ENCODE measurements around the gene SEMA6A. TPM values are rescaled to one million over a fixed set of nuclear protein-coding genes. Genes with fewer than 3 reads are reported as not detected.

The SEMA6A gene
- total RNA-seq, 1 donor from 2014 or later = 2.6 TPM

DNA sequence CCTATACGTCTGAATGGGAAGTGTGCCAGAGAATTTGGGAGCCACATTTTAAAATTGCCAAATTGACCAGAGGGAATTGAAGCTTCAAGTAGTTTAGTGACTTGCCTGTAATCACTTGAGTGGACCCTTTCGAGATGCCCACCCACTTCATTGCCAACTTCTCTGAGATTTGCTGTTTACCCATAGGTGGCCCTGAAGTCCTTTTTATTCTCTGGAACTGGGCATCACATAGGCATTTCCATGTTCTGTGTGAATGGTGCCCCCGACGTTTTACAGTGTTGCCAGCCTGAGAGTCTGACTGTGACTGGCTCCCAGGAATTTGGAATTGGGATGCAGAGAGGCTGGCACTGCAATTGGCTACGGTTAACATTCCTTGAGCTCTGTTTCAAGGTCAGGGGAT is 158.6 kb downstream of the SEMA6A start:
- no peaks in the 10 kb centered on the region for H3K36me3 Mint-ChIP-seq (ENCODE audit: unreplicated experiment)

DNA sequence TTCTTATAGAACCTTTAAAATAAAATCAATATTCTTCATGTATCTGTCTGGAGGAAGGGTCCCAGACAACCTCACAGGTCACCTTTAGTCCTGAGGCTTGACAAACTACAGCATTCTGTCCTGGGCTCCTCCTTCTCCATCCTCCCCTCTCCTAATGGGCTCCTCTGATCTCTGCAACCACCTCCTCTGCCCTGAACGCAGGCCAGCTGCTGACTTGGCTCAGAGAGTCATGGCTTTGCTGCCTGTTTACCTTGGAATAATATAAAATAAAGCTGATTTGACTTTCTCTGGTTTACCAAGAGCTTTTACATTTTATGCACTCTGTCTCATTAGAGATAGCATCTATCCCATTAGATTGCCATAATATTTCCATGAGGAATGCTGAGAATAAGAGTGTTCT is 159.4 kb downstream of the SEMA6A start:
- no peak for DNase-seq (ENCODE audit: extremely low spot score, unreplicated experiment)
- H3K27ac Mint-ChIP-seq (ENCODE audit: unreplicated experiment) = no peak overlapping the region
- no peaks in the 10 kb centered on the region for H3K27me3 Mint-ChIP-seq (ENCODE audit: unreplicated experiment)
- peaks cover 4% of the 10 kb centered on the region for H3K4me1 Mint-ChIP-seq (ENCODE audit: unreplicated experiment)
- no peaks in the 10 kb centered on the region for H3K9me3 Mint-ChIP-seq (ENCODE audit: unreplicated experiment)
- no peaks in the 10 kb centered on the region for H3K36me3 Mint-ChIP-seq (ENCODE audit: unreplicated experiment)
- no peak overlapping the region for H3K4me3 Mint-ChIP-seq (ENCODE audit: unreplicated experiment)
- TF ChIP-seq, protein P1, sequence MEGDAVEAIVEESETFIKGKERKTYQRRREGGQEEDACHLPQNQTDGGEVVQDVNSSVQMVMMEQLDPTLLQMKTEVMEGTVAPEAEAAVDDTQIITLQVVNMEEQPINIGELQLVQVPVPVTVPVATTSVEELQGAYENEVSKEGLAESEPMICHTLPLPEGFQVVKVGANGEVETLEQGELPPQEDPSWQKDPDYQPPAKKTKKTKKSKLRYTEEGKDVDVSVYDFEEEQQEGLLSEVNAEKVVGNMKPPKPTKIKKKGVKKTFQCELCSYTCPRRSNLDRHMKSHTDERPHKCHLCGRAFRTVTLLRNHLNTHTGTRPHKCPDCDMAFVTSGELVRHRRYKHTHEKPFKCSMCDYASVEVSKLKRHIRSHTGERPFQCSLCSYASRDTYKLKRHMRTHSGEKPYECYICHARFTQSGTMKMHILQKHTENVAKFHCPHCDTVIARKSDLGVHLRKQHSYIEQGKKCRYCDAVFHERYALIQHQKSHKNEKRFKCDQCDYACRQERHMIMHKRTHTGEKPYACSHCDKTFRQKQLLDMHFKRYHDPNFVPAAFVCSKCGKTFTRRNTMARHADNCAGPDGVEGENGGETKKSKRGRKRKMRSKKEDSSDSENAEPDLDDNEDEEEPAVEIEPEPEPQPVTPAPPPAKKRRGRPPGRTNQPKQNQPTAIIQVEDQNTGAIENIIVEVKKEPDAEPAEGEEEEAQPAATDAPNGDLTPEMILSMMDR (IDR thresholded peaks at IDR 0.05) = no peak

More for the DNA sequence above, 158.6 kb downstream of the SEMA6A start:
- Mint-ChIP-seq H3K27ac (ENCODE audit: unreplicated experiment) (no peak overlapping the region), H3K4me1 (ENCODE audit: unreplicated experiment) (peaks cover 4% of the 10 kb centered on the region), H3K27me3 (ENCODE audit: unreplicated experiment) (no peaks in the 10 kb centered on the region), H3K4me3 (ENCODE audit: unreplicated experiment) (no peak overlapping the region), H3K9me3 (ENCODE audit: unreplicated experiment) (no peaks in the 10 kb centered on the region)
- DNase-seq (ENCODE audit: extremely low spot score, unreplicated experiment) = no peak
- TF ChIP-seq, protein P1 (IDR thresholded peaks at IDR 0.05) = no peak

DNA sequence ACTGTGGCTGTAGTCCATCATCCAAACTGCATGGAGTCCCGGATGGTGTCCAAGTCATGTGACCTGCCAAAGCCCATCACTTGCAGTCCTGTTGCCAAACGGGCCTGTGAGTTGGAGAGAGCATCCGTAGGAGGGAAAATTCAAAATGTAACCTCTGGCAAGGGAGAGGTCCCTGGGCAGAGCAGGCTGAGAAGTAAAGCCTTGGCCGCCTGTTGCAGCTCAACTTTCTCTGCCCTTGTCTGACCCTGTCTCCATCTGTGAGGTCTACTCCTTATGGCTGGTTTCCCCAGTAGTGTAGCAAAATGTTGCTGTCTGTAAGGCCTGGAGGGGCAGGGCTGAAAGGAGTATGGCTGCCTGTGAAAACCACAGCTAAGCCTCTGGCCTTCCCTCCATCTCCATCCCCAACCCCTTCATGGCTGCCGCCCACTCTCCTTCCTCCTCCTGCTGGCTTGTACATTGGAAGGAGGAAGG is 163.5 kb downstream of the SEMA6A start:
- H3K27ac Mint-ChIP-seq (ENCODE audit: unreplicated experiment) = no peak overlapping the region
- H3K4me3 Mint-ChIP-seq (ENCODE audit: unreplicated experiment) = no peak overlapping the region
- no peaks in the 10 kb centered on the region for H3K27me3 Mint-ChIP-seq (ENCODE audit: unreplicated experiment)
- H3K4me1 Mint-ChIP-seq (ENCODE audit: unreplicated experiment) = no peaks in the 10 kb centered on the region
- no peak for DNase-seq (ENCODE audit: extremely low spot score, unreplicated experiment)
- H3K9me3 Mint-ChIP-seq (ENCODE audit: unreplicated experiment) = no peaks in the 10 kb centered on the region
- no peaks in the 10 kb centered on the region for H3K36me3 Mint-ChIP-seq (ENCODE audit: unreplicated experiment)
- TF ChIP-seq, protein P1 (IDR thresholded peaks at IDR 0.05) = no peak

DNA sequence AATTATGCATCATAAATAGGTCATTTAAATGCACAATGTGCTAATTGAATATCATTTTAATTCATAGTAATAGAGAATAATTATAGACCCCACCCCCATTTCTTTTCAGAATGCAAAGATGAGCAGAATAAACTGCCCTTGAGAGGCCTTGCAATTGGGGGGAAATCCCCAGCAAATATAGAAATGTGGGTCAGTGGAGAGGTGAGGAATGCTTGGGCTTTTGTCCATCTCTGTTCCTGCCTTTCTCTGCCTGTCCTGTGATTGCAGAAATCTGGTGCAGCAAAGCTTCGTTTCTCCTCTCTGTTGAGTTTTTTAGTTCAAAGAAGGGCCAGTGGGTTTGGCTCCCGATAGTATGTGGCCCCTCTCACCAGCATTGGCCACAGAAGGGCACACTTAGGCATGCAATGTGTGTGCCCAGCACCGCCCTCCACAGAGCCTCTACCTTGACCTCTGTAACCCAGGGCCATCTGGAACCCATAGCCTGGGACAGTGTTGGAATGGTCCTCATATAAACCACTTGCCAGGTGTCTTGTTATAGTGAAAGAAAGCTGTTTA is 164.2 kb downstream of the SEMA6A start:
- no peak for DNase-seq (ENCODE audit: extremely low spot score, unreplicated experiment)
- H3K4me1 Mint-ChIP-seq (ENCODE audit: unreplicated experiment) = no peaks in the 10 kb centered on the region
- no peaks in the 10 kb centered on the region for H3K9me3 Mint-ChIP-seq (ENCODE audit: unreplicated experiment)
- no peaks in the 10 kb centered on the region for H3K27me3 Mint-ChIP-seq (ENCODE audit: unreplicated experiment)
- H3K27ac Mint-ChIP-seq (ENCODE audit: unreplicated experiment) = no peak overlapping the region
- H3K4me3 Mint-ChIP-seq (ENCODE audit: unreplicated experiment) = no peak overlapping the region
- TF ChIP-seq, protein P1 (IDR thresholded peaks at IDR 0.05) = no peak
- H3K36me3 Mint-ChIP-seq (ENCODE audit: unreplicated experiment) = no peaks in the 10 kb centered on the region

DNA sequence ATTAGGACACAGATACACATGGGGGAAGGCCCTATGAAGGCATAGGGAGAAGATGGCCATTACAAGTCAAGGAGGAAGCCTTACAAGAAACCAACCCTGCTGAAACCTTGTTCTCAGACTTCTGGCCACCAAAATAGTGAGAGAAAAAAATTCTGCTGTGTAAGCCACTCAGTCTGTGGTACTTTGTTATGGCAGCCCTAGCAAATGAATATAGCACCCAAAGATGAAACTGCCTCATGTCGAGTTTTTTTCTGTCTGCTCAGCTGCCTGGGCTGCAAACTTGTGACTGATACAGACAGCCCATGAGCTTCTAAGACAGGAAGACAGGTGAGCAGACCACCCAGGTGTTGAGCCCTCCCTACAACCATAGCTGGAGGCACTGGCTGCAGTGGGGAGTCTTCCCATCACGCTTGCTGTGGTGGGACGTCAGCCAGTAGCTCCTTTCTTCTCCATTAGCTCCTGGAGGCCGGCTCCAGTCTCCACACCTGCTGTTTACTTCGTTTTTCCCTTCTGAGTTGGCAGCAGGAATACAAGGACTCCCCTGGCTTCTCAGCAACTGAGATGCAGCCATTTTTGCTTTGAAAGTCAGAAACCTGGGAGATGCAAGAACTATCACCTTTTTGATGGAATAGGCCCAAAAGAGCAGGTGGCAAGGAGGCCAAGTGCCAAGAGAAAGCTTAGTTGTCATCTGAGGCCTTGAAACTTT is 164.9 kb downstream of the SEMA6A start:
- no peaks in the 10 kb centered on the region for H3K27me3 Mint-ChIP-seq (ENCODE audit: unreplicated experiment)
- TF ChIP-seq, protein P1 (IDR thresholded peaks at IDR 0.05) = no peak
- H3K36me3 Mint-ChIP-seq (ENCODE audit: unreplicated experiment) = no peaks in the 10 kb centered on the region
- H3K27ac Mint-ChIP-seq (ENCODE audit: unreplicated experiment) = no peak overlapping the region
- no peak for DNase-seq (ENCODE audit: extremely low spot score, unreplicated experiment)
- H3K4me3 Mint-ChIP-seq (ENCODE audit: unreplicated experiment) = no peak overlapping the region
- no peaks in the 10 kb centered on the region for H3K4me1 Mint-ChIP-seq (ENCODE audit: unreplicated experiment)
- H3K9me3 Mint-ChIP-seq (ENCODE audit: unreplicated experiment) = no peaks in the 10 kb centered on the region

All from osteocyte (in vitro differentiated cells).